DND-41 (cell line): ENCODE data around the gene CCDC85A.

Experiments
- ATAC-seq: fragments of 200-7000 bp; cut with Tn5 transposase; 3 replicates; pipeline ENCODE4 v1.9.1; 2021; ENCODE audit warnings: low read depth; ENCODE audit not compliant: insufficient read depth
- DNase-seq: peaks from one replicate; pipeline ENCODE4 v3.0.0-alpha.2; 2020
- H2AFZ ChIP-seq: 2 replicates; pipeline ENCODE4 v1.6.0; 2012; ENCODE audit warnings: low read depth, low read length
- H3K27ac ChIP-seq: 2 replicates; pipeline ENCODE4 v1.5.1; 2012; ENCODE audit warnings: low read length, inconsistent platforms
- H3K27me3 ChIP-seq: fragments of 200-600 bp; sonication (generic); 2 replicates; pipeline ENCODE4 v1.6.0; 2012; ENCODE audit warnings: low read length, mild to moderate bottlenecking, inconsistent platforms; ENCODE audit not compliant: insufficient read depth, poor library complexity
- H3K36me3 ChIP-seq: 2 replicates; pipeline ENCODE4 v1.5.1; 2012; ENCODE audit warnings: low read length, inconsistent platforms; ENCODE audit not compliant: insufficient read depth
- H3K4me1 ChIP-seq: 2 replicates; pipeline ENCODE4 v1.5.1; 2012; ENCODE audit warnings: mild to moderate bottlenecking, low read length; ENCODE audit not compliant: insufficient read depth
- H3K4me2 ChIP-seq: 2 replicates; pipeline ENCODE4 v1.6.0; 2012; ENCODE audit warnings: mild to moderate bottlenecking, moderate library complexity, low read length, inconsistent platforms; ENCODE audit not compliant: insufficient read depth
- H3K4me3 ChIP-seq, 2 experiments: fragments of 200-600 bp in 1 of 2; shearing (Covaris generic) in 1 of 2; 2 replicates each; pipeline ENCODE4 v1.5.1; 2012 to 2016; ENCODE audit warnings: inconsistent platforms in 2 of 2, low read length in 2 of 2, mild to moderate bottlenecking in 2 of 2, low read depth in 1 of 2, moderate library complexity in 1 of 2
- H3K79me2 ChIP-seq: 2 replicates; pipeline ENCODE4 v1.6.0; 2012; ENCODE audit warnings: low read length, inconsistent platforms; ENCODE audit not compliant: insufficient read depth
- H3K9ac ChIP-seq: 2 replicates; pipeline ENCODE4 v1.6.0; 2012; ENCODE audit warnings: low read depth, mild to moderate bottlenecking, inconsistent platforms, low read length, moderate library complexity
- H3K9me3 ChIP-seq: 2 replicates; pipeline ENCODE4 v1.5.1; 2012; ENCODE audit warnings: low read length, moderate library complexity, mild to moderate bottlenecking, inconsistent platforms; ENCODE audit not compliant: insufficient read depth, severe bottlenecking
- H4K20me1 ChIP-seq: 2 replicates; pipeline ENCODE4 v1.6.0; 2012; ENCODE audit warnings: low read length; ENCODE audit not compliant: insufficient read depth
- EZH2 ChIP-seq: IDR thresholded peaks from 3 replicates; pipeline ENCODE4 v1.6.1; 2012; ENCODE audit warnings: borderline replicate concordance, low read depth, mild to moderate bottlenecking, moderate library complexity, low read length, inconsistent platforms; ENCODE audit not compliant: severe bottlenecking
- TF ChIP-seq, protein P1 (sequence below): IDR thresholded peaks from 2 replicates; pipeline ENCODE4 v1.5.1; 2012; ENCODE audit warnings: borderline replicate concordance, low read length, moderate library complexity, mild to moderate bottlenecking; ENCODE audit not compliant: poor library complexity, severe bottlenecking; ENCODE audit errors: extremely low read depth

The CCDC85A gene

DNA sequence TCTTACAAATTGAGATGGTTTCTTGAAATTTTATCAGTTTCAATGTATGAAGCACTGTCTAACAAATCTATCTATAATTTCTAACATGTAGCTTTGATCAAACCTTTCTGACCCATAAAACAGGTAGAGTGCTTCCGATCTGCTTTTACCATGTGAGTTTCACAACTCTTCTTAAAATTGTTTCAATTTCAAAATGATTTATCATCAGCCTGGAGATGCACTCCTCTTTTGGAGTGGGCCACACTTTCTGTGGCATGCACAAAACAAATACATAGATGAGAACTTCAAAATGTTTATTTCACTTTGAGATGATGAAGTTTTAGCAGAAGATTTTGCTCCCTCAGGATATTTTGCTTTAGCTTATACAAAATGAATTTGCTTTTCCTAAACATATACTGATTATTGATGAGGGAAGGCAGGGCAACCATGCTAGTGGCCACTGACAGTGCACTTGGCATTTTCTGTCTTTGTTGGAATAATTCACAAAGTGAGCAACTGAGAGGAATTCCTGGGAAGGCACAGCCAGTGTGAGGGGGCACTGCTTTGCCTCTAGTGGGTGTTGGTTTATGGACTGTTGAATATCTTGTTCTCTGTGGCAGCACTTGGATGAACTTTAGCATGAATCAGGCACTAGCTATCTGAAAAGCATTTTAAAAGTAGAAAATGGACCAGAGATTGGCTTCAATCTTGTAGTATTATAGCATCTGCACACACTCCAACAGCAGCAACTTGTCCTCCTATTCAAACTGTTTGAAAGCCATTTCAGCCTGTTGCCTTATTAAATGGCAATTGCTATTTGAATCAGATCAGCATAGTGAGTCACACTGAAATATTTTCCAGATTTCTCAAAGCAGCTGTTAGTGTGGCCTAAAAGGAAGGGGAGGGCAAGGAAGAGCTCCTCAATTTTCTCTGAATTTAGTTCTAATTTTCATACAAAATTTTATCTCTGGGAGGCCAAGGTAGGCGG is 193.2 kb downstream of the CCDC85A start:
- H3K79me2 ChIP-seq: no peaks in the 10 kb centered on the region
- TF ChIP-seq, protein P1, sequence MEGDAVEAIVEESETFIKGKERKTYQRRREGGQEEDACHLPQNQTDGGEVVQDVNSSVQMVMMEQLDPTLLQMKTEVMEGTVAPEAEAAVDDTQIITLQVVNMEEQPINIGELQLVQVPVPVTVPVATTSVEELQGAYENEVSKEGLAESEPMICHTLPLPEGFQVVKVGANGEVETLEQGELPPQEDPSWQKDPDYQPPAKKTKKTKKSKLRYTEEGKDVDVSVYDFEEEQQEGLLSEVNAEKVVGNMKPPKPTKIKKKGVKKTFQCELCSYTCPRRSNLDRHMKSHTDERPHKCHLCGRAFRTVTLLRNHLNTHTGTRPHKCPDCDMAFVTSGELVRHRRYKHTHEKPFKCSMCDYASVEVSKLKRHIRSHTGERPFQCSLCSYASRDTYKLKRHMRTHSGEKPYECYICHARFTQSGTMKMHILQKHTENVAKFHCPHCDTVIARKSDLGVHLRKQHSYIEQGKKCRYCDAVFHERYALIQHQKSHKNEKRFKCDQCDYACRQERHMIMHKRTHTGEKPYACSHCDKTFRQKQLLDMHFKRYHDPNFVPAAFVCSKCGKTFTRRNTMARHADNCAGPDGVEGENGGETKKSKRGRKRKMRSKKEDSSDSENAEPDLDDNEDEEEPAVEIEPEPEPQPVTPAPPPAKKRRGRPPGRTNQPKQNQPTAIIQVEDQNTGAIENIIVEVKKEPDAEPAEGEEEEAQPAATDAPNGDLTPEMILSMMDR: no peak
- TF ChIP-seq EZH2: no peak
- no peak overlapping the region for H2AFZ ChIP-seq
- no peak overlapping the region for H3K9ac ChIP-seq
- ATAC-seq (no peak), DNase-seq (no peak)
- H3K9me3 ChIP-seq: no peaks in the 10 kb centered on the region
- no peak overlapping the region for H3K4me2 ChIP-seq
- no peaks in the 10 kb centered on the region for H3K27me3 ChIP-seq
- H3K4me1 ChIP-seq: no peaks in the 10 kb centered on the region
- H3K36me3 ChIP-seq: no peaks in the 10 kb centered on the region
- H3K27ac ChIP-seq: no peak overlapping the region
- no peaks in the 10 kb centered on the region for H4K20me1 ChIP-seq
- no peak overlapping the region for H3K4me3 ChIP-seq

DNA sequence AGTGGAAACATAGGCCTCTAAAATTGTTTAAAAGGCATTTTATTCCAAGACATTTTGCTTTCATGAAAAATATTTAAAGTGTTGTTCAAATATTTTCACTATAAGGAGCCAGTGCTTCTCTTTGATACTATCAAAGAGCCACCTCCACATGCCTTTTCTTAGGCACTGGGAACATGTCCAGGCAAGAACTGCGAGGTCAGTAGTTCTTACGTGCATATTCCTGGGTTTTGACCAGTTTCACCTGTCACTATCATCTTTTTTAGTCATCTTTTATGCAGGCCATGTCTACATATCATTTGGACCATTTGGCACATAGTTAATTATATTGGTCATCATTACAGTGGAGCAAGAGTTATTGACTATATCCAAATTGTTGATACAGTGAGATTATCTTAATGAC is 195.3 kb downstream of the CCDC85A start:
- no peak overlapping the region for H3K27ac ChIP-seq
- H3K79me2 ChIP-seq: no peaks in the 10 kb centered on the region
- DNase-seq (no peak), ATAC-seq (no peak)
- H3K9me3 ChIP-seq: no peaks in the 10 kb centered on the region
- no peak overlapping the region for H3K9ac ChIP-seq
- no peak overlapping the region for H3K4me3 ChIP-seq
- H3K36me3 ChIP-seq: no peaks in the 10 kb centered on the region
- no peak overlapping the region for H3K4me2 ChIP-seq
- H2AFZ ChIP-seq: no peak overlapping the region
- no peaks in the 10 kb centered on the region for H3K4me1 ChIP-seq
- H4K20me1 ChIP-seq: no peaks in the 10 kb centered on the region
- no peaks in the 10 kb centered on the region for H3K27me3 ChIP-seq
- no peak for TF ChIP-seq EZH2
- TF ChIP-seq, protein P1: no peak

DNA sequence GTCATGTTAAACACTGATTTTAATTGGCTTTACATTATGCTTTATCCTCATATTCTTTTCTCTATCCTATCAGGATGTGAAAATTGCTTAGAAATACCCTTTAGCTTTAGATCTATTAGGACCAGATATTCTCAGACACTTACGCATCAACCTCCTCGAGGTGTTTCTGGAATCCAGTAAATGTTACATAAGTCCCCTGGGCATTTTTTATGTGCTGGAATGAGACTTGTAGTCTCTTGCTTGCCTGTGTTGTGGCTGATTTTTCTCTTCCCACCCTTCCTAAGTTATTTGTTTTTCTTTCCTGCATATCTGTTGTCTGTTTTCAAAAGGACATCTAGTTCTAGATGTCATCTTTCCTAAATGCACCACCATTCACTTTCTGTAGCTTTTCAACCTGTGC is 197.1 kb downstream of the CCDC85A start:
- Histone ChIP-seq H3K27ac (no peak overlapping the region), H4K20me1 (no peaks in the 10 kb centered on the region), H3K27me3 (no peaks in the 10 kb centered on the region), H3K36me3 (no peaks in the 10 kb centered on the region), H3K9ac (no peak overlapping the region), H3K79me2 (no peaks in the 10 kb centered on the region), H2AFZ (no peak overlapping the region), H3K4me1 (no peaks in the 10 kb centered on the region), H3K4me3 (no peak overlapping the region), H3K9me3 (no peaks in the 10 kb centered on the region), H3K4me2 (no peak overlapping the region)
- DNase-seq: no peak
- ATAC-seq: no peak
- no peak for TF ChIP-seq EZH2
- TF ChIP-seq, protein P1: no peak
